HEK293 (cell line): ENCODE results near the gene ZCCHC17.

Source experiments
- CTCF ChIA-PET: fragments of 350-600 bp; formaldehyde crosslinking; extraction: SDS; loops from one replicate; lab custom pipeline; 2021; ENCODE audit warnings: antibody characterized with exemption; lab: Yijun Ruan, JAX
- POLR2A ChIA-PET: fragments of 300-600 bp; formaldehyde crosslinking; extraction: SDS; loops from one replicate; lab custom pipeline; 2020; ENCODE audit warnings: antibody characterized with exemption, inconsistent platforms; lab: Yijun Ruan, JAX
- H3K27ac ChIP-seq: fragments of 200-500 bp; sonication (Bioruptor generic); 2 replicates; pipeline ENCODE4 v1.5.1; 2014; ENCODE audit warnings: low read depth, low read length, control low read depth, inconsistent platforms; ENCODE audit errors: extremely low read depth
- H3K36me3 ChIP-seq, 2 experiments: fragments of 200-500 bp in 1 of 2; sonication (Bioruptor generic) in 1 of 2; 1 replicate in 1 of 2; 2 replicates in 1 of 2; pipeline ENCODE4 v1.5.1; 2014 to 2017; ENCODE audit warnings: inconsistent platforms in 2 of 2, low read length in 2 of 2; ENCODE audit not compliant: control insufficient read depth in 2 of 2, insufficient read depth in 1 of 2
- H3K4me1 ChIP-seq: fragments of 200-500 bp; sonication (Bioruptor generic); 2 replicates; pipeline ENCODE4 v1.5.1; 2014; ENCODE audit warnings: mild to moderate bottlenecking, low read length, inconsistent platforms; ENCODE audit not compliant: control insufficient read depth, insufficient read depth
- H3K4me3 ChIP-seq: 2 replicates; pipeline ENCODE4 v1.5.1; 2011; ENCODE audit warnings: low read depth, mild to moderate bottlenecking, control low read depth, low read length, moderate library complexity
- H3K9me3 ChIP-seq: fragments of 200-500 bp; sonication (Bioruptor generic); 2 replicates; pipeline ENCODE4 v1.5.1; 2014; ENCODE audit warnings: low read depth, low read length, inconsistent platforms; ENCODE audit not compliant: control insufficient read depth, insufficient read depth
- EGR2 ChIP-seq: fragments of 450-650 bp; formaldehyde crosslinking; IDR thresholded peaks from 2 replicates; pipeline ENCODE4 v1.5.1; 2016; ENCODE audit warnings: low read depth, missing biosample characterization, missing genetic modification characterization
- PRDM1 ChIP-seq: fragments of 450-650 bp; formaldehyde crosslinking; IDR thresholded peaks from 2 replicates; pipeline ENCODE4; 2016; ENCODE audit warnings: missing biosample characterization, missing genetic modification characterization
- RBAK ChIP-seq: fragments of 450-650 bp; formaldehyde crosslinking; IDR thresholded peaks from 2 replicates; pipeline ENCODE4 v1.5.1; 2016; ENCODE audit warnings: missing biosample characterization, missing genetic modification characterization
- TCF7L2 ChIP-seq: IDR thresholded peaks from 2 replicates; pipeline ENCODE4 v1.6.1; 2011; ENCODE audit warnings: low read depth, mild to moderate bottlenecking, inconsistent platforms, low read length, moderate library complexity, borderline replicate concordance
- ZFHX2 ChIP-seq: fragments of 450-650 bp; formaldehyde crosslinking; conservative IDR thresholded peaks from 2 replicates; pipeline ENCODE4 v1.5.1; 2016; ENCODE audit warnings: missing biosample characterization, missing genetic modification characterization
- ZNF174 ChIP-seq: fragments of 450-650 bp; formaldehyde crosslinking; IDR thresholded peaks from 2 replicates; pipeline ENCODE4 v1.5.0; 2017; ENCODE audit warnings: missing biosample characterization, mild to moderate bottlenecking, missing genetic modification characterization
- ZNF175 ChIP-seq: fragments of 450-650 bp; formaldehyde crosslinking; IDR thresholded peaks from 2 replicates; pipeline ENCODE4 v1.5.1; 2016; ENCODE audit warnings: missing biosample characterization, missing genetic modification characterization
- ZNF221 ChIP-seq: fragments of 450-650 bp; formaldehyde crosslinking; IDR thresholded peaks from 2 replicates; pipeline ENCODE4 v1.5.1; 2017; ENCODE audit warnings: missing biosample characterization, missing genetic modification characterization, borderline replicate concordance
- ZNF23 ChIP-seq: fragments of 450-650 bp; formaldehyde crosslinking; IDR thresholded peaks from 2 replicates; pipeline ENCODE4 v1.5.1; 2016; ENCODE audit warnings: missing biosample characterization, missing genetic modification characterization, borderline replicate concordance
- ZNF292 ChIP-seq: fragments of 450-650 bp; formaldehyde crosslinking; IDR thresholded peaks from 2 replicates; pipeline ENCODE4 v1.5.1; 2016; ENCODE audit warnings: low read depth, missing biosample characterization, missing genetic modification characterization, borderline replicate concordance
- ZNF37A ChIP-seq: fragments of 450-650 bp; IDR thresholded peaks from 2 replicates; pipeline ENCODE4 v1.5.1; 2018; ENCODE audit warnings: missing biosample characterization, missing genetic modification characterization
- ZNF521 ChIP-seq: fragments of 450-650 bp; formaldehyde crosslinking; IDR thresholded peaks from 2 replicates; pipeline ENCODE4 v1.5.1; 2017; ENCODE audit warnings: missing biosample characterization, mild to moderate bottlenecking, missing genetic modification characterization
- ZNF544 ChIP-seq: fragments of 450-650 bp; formaldehyde crosslinking; IDR thresholded peaks from 2 replicates; pipeline ENCODE4 v1.5.0; 2017; ENCODE audit warnings: missing biosample characterization, missing genetic modification characterization
- ZNF623 ChIP-seq: fragments of 450-650 bp; formaldehyde crosslinking; IDR thresholded peaks from 2 replicates; pipeline ENCODE4 v1.5.1; 2016; ENCODE audit warnings: missing biosample characterization, missing genetic modification characterization
- ZSCAN23 ChIP-seq: fragments of 450-650 bp; formaldehyde crosslinking; IDR thresholded peaks from 2 replicates; pipeline ENCODE4 v1.5.1; 2016; ENCODE audit warnings: missing biosample characterization, missing genetic modification characterization
- TF ChIP-seq, protein P1 (sequence below): fragments of 450-650 bp; IDR thresholded peaks from 2 replicates; pipeline ENCODE4 v1.5.1; 2018; ENCODE audit warnings: missing biosample characterization, mild to moderate bottlenecking, missing genetic modification characterization
- TF ChIP-seq, protein P2 (sequence below): fragments of 450-650 bp; formaldehyde crosslinking; IDR thresholded peaks from 2 replicates; pipeline ENCODE4 v1.5.1; 2017; ENCODE audit warnings: missing biosample characterization, mild to moderate bottlenecking, missing genetic modification characterization, moderate library complexity
- TF ChIP-seq, protein P3 (sequence below): fragments of 450-650 bp; formaldehyde crosslinking; IDR thresholded peaks from 2 replicates; pipeline ENCODE4 v1.5.1; 2016; ENCODE audit warnings: missing biosample characterization, missing genetic modification characterization
- TF ChIP-seq, protein P4 (sequence below): fragments of 450-650 bp; formaldehyde crosslinking; IDR thresholded peaks from 2 replicates; pipeline ENCODE4 v1.5.1; 2016; ENCODE audit warnings: missing biosample characterization, missing genetic modification characterization
- TF ChIP-seq, protein P5 (sequence below): fragments of 450-650 bp; formaldehyde crosslinking; IDR thresholded peaks from 2 replicates; pipeline ENCODE4 v1.5.1; 2016; ENCODE audit warnings: missing biosample characterization, missing genetic modification characterization, borderline replicate concordance
- TF ChIP-seq, protein P6 (sequence below): fragments of 450-650 bp; formaldehyde crosslinking; IDR thresholded peaks from 2 replicates; pipeline ENCODE4 v1.5.1; 2016; ENCODE audit warnings: missing biosample characterization, missing genetic modification characterization

The ZCCHC17 gene

DNA sequence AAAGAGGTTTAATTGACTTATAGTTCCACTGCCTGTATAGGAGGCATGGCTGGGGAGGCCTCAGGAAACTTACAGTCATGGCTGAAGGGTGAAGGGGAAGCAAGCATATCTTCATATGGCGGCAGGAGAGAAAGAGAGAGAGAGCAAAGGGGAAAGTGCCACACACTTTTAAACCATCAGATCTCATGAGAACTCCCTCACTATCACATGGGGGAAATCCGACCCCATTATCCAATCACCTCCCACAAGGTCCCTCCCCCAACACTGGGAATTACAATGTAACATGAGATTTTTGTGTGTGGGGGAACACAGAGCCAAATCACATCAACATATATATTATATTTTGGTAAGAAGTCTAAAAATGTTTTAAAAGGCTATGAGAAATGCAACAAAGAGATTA is 48.8 kb downstream of the ZCCHC17 start:
- ChIA-PET CTCF (no interaction called here), POLR2A (no interaction called here)
- peak; percentile 48; the same call in 1 of the 2 replicates for TF ChIP-seq ZFHX2 (tag by site-specific recombination)
- TF ChIP-seq ZNF37A (tag by site-specific recombination), result no peak
- no peak for TF ChIP-seq ZSCAN23
- TF ChIP-seq ZNF221, result no peak
- TF ChIP-seq EGR2 (tag by site-specific recombination), result peak; percentile 47; the same call in 1 of the 2 replicates
- TF ChIP-seq, protein P1, sequence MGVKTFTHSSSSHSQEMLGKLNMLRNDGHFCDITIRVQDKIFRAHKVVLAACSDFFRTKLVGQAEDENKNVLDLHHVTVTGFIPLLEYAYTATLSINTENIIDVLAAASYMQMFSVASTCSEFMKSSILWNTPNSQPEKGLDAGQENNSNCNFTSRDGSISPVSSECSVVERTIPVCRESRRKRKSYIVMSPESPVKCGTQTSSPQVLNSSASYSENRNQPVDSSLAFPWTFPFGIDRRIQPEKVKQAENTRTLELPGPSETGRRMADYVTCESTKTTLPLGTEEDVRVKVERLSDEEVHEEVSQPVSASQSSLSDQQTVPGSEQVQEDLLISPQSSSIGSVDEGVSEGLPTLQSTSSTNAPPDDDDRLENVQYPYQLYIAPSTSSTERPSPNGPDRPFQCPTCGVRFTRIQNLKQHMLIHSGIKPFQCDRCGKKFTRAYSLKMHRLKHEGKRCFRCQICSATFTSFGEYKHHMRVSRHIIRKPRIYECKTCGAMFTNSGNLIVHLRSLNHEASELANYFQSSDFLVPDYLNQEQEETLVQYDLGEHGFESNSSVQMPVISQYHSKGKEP (tag by site-specific recombination), result no peak
- TF ChIP-seq ZNF521 (tag by site-specific recombination), result no peak
- TF ChIP-seq RBAK (tag by site-specific recombination), result no peak
- TF ChIP-seq, protein P2, sequence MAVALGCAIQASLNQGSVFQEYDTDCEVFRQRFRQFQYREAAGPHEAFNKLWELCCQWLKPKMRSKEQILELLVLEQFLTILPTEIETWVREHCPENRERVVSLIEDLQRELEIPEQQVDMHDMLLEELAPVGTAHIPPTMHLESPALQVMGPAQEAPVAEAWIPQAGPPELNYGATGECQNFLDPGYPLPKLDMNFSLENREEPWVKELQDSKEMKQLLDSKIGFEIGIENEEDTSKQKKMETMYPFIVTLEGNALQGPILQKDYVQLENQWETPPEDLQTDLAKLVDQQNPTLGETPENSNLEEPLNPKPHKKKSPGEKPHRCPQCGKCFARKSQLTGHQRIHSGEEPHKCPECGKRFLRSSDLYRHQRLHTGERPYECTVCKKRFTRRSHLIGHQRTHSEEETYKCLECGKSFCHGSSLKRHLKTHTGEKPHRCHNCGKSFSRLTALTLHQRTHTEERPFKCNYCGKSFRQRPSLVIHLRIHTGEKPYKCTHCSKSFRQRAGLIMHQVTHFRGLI, result no peak
- no peak for TF ChIP-seq ZNF292 (tag by site-specific recombination)
- TF ChIP-seq PRDM1 (tag by site-specific recombination), result 0 out of 2 replicates have a peak, but pooled peaks have one; percentile 12
- TF ChIP-seq TCF7L2, result no peak
- TF ChIP-seq ZNF623, result no peak
- no peak for TF ChIP-seq ZNF174
- TF ChIP-seq, protein P3, sequence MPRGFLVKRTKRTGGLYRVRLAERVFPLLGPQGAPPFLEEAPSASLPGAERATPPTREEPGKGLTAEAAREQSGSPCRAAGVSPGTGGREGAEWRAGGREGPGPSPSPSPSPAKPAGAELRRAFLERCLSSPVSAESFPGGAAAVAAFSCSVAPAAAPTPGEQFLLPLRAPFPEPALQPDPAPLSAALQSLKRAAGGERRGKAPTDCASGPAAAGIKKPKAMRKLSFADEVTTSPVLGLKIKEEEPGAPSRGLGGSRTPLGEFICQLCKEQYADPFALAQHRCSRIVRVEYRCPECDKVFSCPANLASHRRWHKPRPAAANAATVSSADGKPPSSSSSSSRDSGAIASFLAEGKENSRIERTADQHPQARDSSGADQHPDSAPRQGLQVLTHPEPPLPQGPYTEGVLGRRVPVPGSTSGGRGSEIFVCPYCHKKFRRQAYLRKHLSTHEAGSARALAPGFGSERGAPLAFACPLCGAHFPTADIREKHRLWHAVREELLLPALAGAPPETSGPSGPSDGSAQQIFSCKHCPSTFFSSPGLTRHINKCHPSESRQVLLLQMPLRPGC (tag by site-specific recombination), result no peak
- TF ChIP-seq ZNF544, result no peak
- TF ChIP-seq, protein P4, sequence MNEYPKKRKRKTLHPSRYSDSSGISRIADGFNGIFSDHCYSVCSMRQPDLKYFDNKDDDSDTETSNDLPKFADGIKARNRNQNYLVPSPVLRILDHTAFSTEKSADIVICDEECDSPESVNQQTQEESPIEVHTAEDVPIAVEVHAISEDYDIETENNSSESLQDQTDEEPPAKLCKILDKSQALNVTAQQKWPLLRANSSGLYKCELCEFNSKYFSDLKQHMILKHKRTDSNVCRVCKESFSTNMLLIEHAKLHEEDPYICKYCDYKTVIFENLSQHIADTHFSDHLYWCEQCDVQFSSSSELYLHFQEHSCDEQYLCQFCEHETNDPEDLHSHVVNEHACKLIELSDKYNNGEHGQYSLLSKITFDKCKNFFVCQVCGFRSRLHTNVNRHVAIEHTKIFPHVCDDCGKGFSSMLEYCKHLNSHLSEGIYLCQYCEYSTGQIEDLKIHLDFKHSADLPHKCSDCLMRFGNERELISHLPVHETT (tag by site-specific recombination), result no peak
- TF ChIP-seq, protein P5, sequence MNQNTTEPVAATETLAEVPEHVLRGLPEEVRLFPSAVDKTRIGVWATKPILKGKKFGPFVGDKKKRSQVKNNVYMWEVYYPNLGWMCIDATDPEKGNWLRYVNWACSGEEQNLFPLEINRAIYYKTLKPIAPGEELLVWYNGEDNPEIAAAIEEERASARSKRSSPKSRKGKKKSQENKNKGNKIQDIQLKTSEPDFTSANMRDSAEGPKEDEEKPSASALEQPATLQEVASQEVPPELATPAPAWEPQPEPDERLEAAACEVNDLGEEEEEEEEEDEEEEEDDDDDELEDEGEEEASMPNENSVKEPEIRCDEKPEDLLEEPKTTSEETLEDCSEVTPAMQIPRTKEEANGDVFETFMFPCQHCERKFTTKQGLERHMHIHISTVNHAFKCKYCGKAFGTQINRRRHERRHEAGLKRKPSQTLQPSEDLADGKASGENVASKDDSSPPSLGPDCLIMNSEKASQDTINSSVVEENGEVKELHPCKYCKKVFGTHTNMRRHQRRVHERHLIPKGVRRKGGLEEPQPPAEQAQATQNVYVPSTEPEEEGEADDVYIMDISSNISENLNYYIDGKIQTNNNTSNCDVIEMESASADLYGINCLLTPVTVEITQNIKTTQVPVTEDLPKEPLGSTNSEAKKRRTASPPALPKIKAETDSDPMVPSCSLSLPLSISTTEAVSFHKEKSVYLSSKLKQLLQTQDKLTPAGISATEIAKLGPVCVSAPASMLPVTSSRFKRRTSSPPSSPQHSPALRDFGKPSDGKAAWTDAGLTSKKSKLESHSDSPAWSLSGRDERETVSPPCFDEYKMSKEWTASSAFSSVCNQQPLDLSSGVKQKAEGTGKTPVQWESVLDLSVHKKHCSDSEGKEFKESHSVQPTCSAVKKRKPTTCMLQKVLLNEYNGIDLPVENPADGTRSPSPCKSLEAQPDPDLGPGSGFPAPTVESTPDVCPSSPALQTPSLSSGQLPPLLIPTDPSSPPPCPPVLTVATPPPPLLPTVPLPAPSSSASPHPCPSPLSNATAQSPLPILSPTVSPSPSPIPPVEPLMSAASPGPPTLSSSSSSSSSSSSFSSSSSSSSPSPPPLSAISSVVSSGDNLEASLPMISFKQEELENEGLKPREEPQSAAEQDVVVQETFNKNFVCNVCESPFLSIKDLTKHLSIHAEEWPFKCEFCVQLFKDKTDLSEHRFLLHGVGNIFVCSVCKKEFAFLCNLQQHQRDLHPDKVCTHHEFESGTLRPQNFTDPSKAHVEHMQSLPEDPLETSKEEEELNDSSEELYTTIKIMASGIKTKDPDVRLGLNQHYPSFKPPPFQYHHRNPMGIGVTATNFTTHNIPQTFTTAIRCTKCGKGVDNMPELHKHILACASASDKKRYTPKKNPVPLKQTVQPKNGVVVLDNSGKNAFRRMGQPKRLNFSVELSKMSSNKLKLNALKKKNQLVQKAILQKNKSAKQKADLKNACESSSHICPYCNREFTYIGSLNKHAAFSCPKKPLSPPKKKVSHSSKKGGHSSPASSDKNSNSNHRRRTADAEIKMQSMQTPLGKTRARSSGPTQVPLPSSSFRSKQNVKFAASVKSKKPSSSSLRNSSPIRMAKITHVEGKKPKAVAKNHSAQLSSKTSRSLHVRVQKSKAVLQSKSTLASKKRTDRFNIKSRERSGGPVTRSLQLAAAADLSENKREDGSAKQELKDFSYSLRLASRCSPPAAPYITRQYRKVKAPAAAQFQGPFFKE (tag by site-specific recombination), result no peak
- TF ChIP-seq ZNF23 (tag by site-specific recombination), result no peak
- TF ChIP-seq, protein P6, sequence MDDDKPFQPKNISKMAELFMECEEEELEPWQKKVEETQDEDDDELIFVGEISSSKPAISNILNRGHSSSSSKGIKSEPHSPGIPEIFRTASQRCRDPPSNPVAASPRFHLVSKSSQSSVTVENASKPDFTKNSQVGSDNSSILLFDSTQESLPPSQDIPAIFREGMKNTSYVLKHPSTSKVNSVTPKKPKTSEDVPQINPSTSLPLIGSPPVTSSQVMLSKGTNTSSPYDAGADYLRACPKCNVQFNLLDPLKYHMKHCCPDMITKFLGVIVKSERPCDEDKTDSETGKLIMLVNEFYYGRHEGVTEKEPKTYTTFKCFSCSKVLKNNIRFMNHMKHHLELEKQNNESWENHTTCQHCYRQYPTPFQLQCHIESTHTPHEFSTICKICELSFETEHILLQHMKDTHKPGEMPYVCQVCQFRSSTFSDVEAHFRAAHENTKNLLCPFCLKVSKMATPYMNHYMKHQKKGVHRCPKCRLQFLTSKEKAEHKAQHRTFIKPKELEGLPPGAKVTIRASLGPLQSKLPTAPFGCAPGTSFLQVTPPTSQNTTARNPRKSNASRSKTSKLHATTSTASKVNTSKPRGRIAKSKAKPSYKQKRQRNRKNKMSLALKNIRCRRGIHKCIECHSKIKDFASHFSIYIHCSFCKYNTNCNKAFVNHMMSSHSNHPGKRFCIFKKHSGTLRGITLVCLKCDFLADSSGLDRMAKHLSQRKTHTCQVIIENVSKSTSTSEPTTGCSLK (tag by site-specific recombination), result no peak
- no peak for TF ChIP-seq ZNF175
- Histone ChIP-seq H3K9me3 (no peaks in the 10 kb centered on the region), H3K4me3 (no peak overlapping the region), H3K27ac (no peak overlapping the region), H3K36me3 (peaks cover 13 to 43% of the 10 kb centered on the region in 2 experiments), H3K4me1 (no peaks in the 10 kb centered on the region)
